ENCODE measurements around the gene TCF15.

The TCF15 gene

GRCh38 chr20:556984-557383 is 53.1 kb downstream of the TCF15 start:
- ATAC-seq (ENCODE audit: insufficient read depth, low read depth), result no peak
- H3K4me3 ChIP-seq (ENCODE audit: low read depth in 1 of 2, low read length in 2 of 2), result no peak overlapping the region

GRCh38 chr20:555976-556385 is 54.1 kb downstream of the TCF15 start:
- H4K20me1 ChIP-seq (ENCODE audit: insufficient read depth, low read length), result no peaks in the 10 kb centered on the region
- H3K4me3 ChIP-seq (ENCODE audit: low read depth in 1 of 2, low read length in 2 of 2), result no peak overlapping the region
- no peak overlapping the region for H3K4me2 ChIP-seq (ENCODE audit: insufficient read depth, low read length)
- DNase-seq (no peak), ATAC-seq (ENCODE audit: insufficient read depth, low read depth) (no peak)
- H3K27me3 ChIP-seq (ENCODE audit: insufficient read depth, low read length, poor library complexity), result peaks cover 30% of the 10 kb centered on the region
- no peaks in the 10 kb centered on the region for H3K36me3 ChIP-seq (ENCODE audit: insufficient read depth, low read length)
- no peaks in the 10 kb centered on the region for H3K79me2 ChIP-seq (ENCODE audit: insufficient read depth, low read length)
- no peak overlapping the region for H3K9ac ChIP-seq (ENCODE audit: low read depth, low read length)
- H3K9me3 ChIP-seq (ENCODE audit: insufficient read depth, low read length, severe bottlenecking), result no peaks in the 10 kb centered on the region
- H3K27ac ChIP-seq (ENCODE audit: low read length), result no peak overlapping the region
- TF ChIP-seq CTCF (IDR thresholded peaks at IDR 0.05; ENCODE audit: borderline replicate concordance, extremely low read depth, low read length, poor library complexity, severe bottlenecking), result no peak
- H2AFZ ChIP-seq (ENCODE audit: low read depth, low read length), result no peak overlapping the region
- no peaks in the 10 kb centered on the region for H3K4me1 ChIP-seq (ENCODE audit: insufficient read depth, low read length)

More at GRCh38 chr20:556984-557383, 53.1 kb downstream of the TCF15 start:
- Histone ChIP-seq H3K27me3 (ENCODE audit: insufficient read depth, low read length, poor library complexity) (peaks cover 23% of the 10 kb centered on the region), H4K20me1 (ENCODE audit: insufficient read depth, low read length) (no peaks in the 10 kb centered on the region), H3K79me2 (ENCODE audit: insufficient read depth, low read length) (no peaks in the 10 kb centered on the region), H3K27ac (ENCODE audit: low read length) (no peak overlapping the region), H3K9me3 (ENCODE audit: insufficient read depth, low read length, severe bottlenecking) (no peaks in the 10 kb centered on the region), H2AFZ (ENCODE audit: low read depth, low read length) (no peak overlapping the region), H3K4me1 (ENCODE audit: insufficient read depth, low read length) (no peaks in the 10 kb centered on the region), H3K4me2 (ENCODE audit: insufficient read depth, low read length) (no peak overlapping the region), H3K36me3 (ENCODE audit: insufficient read depth, low read length) (no peaks in the 10 kb centered on the region), H3K9ac (ENCODE audit: low read depth, low read length) (no peak overlapping the region)
- TF ChIP-seq EZH2 (IDR thresholded peaks at IDR 0.05; ENCODE audit: borderline replicate concordance, low read depth, low read length, severe bottlenecking) (no peak), CTCF (IDR thresholded peaks at IDR 0.05; ENCODE audit: borderline replicate concordance, extremely low read depth, low read length, poor library complexity, severe bottlenecking) (no peak)
- DNase-seq, result no peak

Data from DND-41 (cell line).